Upper lobe of left lung (tissue), 4 donors: ENCODE results near the gene DDA1.

Experiments
- EP300 ChIP-seq, 4 donors: sonication (generic); formaldehyde crosslinking; IDR thresholded peaks; one replicate each; pipeline ENCODE4 v1.5.1; 2017; ENCODE audit warnings: antibody characterized with exemption in 4 of 4, control low read depth in 2 of 4
- POLR2A ChIP-seq, 4 donors: fragments of 450-650 bp; IDR thresholded peaks; one replicate each; pipeline ENCODE4 v1.5.1; 2016 to 2017; ENCODE audit warnings: antibody characterized with exemption in 4 of 4, mild to moderate bottlenecking in 2 of 4
- POLR2AphosphoS5 ChIP-seq, 2 donors: sonication (generic); formaldehyde crosslinking; IDR thresholded peaks; one replicate each; pipeline ENCODE4 v1.5.1; 2017; ENCODE audit warnings: antibody characterized with exemption in 2 of 2
- TF ChIP-seq, protein P1 (sequence below), 6 experiments: fragments of 450-650 bp in 4 of 6; fragments of 200-600 bp in 2 of 6; sonication (generic) in 2 of 6; IDR thresholded peaks; one replicate each; pipeline ENCODE4 v1.5.1; 2016 to 2019; ENCODE audit warnings: antibody characterized with exemption in 6 of 6

DNA sequence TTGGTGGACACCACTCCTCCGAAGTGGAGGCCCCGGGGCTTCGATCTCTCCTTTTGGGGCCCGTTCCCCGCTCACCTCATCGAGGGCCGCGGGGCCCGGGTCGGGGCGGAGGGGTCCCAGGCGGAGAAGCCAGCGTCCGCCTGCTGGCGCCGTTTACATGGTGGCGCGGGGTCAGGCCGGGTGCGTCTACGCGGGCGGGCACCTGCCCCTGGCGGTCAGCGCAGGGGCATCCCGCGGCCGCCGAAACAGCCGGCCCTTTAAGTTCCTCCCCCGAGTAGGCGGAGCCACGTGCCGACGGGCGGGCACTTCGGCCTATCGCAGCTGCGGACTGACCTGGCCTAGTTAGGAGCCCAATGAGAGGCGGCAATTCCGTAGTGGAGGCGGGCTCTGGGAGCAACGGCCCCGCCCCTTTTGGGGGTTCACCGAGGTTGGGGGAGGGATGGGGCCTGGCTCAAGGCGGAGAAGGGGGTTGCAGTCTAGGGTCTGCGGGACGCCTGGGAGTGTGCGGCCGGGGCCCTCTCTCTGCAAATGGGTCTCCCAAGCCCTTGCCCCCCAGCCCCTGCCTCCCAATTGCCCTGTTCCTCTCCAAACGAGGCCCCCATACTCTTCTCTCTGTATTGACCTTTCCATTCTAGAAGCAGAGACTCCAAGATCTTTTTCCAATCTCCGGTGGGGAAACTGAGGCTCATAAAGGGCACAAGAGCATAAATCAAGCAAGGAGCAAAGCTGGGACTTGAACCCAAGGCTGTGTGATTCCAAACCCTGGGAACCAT is 6.0 kb upstream of the DDA1 start, which contains the start of gene ABHD8:
- TF ChIP-seq POLR2A (IDR thresholded peaks at IDR 0.05) (peak in 2 of 4 donors; percentile 79 to 85), POLR2AphosphoS5 (IDR thresholded peaks at IDR 0.05) (peak in 1 of 2 donors; percentile 80), EP300 (IDR thresholded peaks at IDR 0.05) (no peak)
- TF ChIP-seq, protein P1, sequence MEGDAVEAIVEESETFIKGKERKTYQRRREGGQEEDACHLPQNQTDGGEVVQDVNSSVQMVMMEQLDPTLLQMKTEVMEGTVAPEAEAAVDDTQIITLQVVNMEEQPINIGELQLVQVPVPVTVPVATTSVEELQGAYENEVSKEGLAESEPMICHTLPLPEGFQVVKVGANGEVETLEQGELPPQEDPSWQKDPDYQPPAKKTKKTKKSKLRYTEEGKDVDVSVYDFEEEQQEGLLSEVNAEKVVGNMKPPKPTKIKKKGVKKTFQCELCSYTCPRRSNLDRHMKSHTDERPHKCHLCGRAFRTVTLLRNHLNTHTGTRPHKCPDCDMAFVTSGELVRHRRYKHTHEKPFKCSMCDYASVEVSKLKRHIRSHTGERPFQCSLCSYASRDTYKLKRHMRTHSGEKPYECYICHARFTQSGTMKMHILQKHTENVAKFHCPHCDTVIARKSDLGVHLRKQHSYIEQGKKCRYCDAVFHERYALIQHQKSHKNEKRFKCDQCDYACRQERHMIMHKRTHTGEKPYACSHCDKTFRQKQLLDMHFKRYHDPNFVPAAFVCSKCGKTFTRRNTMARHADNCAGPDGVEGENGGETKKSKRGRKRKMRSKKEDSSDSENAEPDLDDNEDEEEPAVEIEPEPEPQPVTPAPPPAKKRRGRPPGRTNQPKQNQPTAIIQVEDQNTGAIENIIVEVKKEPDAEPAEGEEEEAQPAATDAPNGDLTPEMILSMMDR (IDR thresholded peaks at IDR 0.05), result peak; percentile 68 to 95 (median 93)
